Activated CD8-positive, alpha-beta memory T cell treated with anti-CD3 and anti-CD28 coated beads for 24 hours (primary cell): ENCODE measurements around the gene TBC1D4.

Source experiments
- DNase-seq: peaks from one replicate; pipeline ENCODE4 v3.0.0-alpha.2; 2020

The TBC1D4 gene

GRCh38 chr13:75415694-75416093 lies 66.3 kb downstream of the TBC1D4 start:
- DNase-seq: no peak

- no peak for DNase-seq
These were observed 66.8 kb downstream of the TBC1D4 start for GRCh38 chr13:75415171-75415570.

GRCh38 chr13:75414036-75414827 lies 67.7 kb downstream of the TBC1D4 start:
- no peak for DNase-seq

- no peak for DNase-seq
These were observed 69.9 kb downstream of the TBC1D4 start for GRCh38 chr13:75411924-75412537.

- no peak for DNase-seq
These were observed 71.8 kb downstream of the TBC1D4 start for GRCh38 chr13:75410207-75410606.

- DNase-seq: no peak
These were observed 74.0 kb downstream of the TBC1D4 start for GRCh38 chr13:75407998-75408397.

GRCh38 chr13:75407473-75407872 lies 74.5 kb downstream of the TBC1D4 start:
- DNase-seq: no peak

- no peak for DNase-seq
These were observed 75.8 kb downstream of the TBC1D4 start for GRCh38 chr13:75405976-75406703.

- DNase-seq: no peak
These were observed 77.2 kb downstream of the TBC1D4 start for GRCh38 chr13:75404726-75405125.

- DNase-seq: no peak
These were observed 79.2 kb downstream of the TBC1D4 start for GRCh38 chr13:75402787-75403186.

- DNase-seq: no peak
These were observed 81.2 kb downstream of the TBC1D4 start for GRCh38 chr13:75400775-75401174.

- DNase-seq: no peak
These were observed 82.1 kb downstream of the TBC1D4 start for GRCh38 chr13:75399879-75400217.

GRCh38 chr13:75399168-75399878 lies 82.6 kb downstream of the TBC1D4 start:
- no peak for DNase-seq

GRCh38 chr13:75398072-75398471 lies 83.9 kb downstream of the TBC1D4 start:
- no peak for DNase-seq

- no peak for DNase-seq
These were observed 86.1 kb downstream of the TBC1D4 start for GRCh38 chr13:75395901-75396300.

- no peak for DNase-seq
These were observed 86.9 kb downstream of the TBC1D4 start for GRCh38 chr13:75395066-75395465.

GRCh38 chr13:75393839-75394520 lies 88.0 kb downstream of the TBC1D4 start:
- DNase-seq: no peak

- DNase-seq: no peak
These were observed 90.4 kb downstream of the TBC1D4 start for GRCh38 chr13:75391432-75392100.

- no peak for DNase-seq
These were observed 91.7 kb downstream of the TBC1D4 start for GRCh38 chr13:75390229-75390628.

GRCh38 chr13:75385708-75386083 lies 96.3 kb downstream of the TBC1D4 start:
- no peak for DNase-seq

GRCh38 chr13:75384879-75385707 lies 96.9 kb downstream of the TBC1D4 start:
- DNase-seq: no peak
